HG02973 (cell line): ENCODE data around the gene ZNF324B.
"Not testable (repeated sequence)": the region's sequence is repeated elsewhere in the genome, so short reads cannot be mapped to it uniquely, and the experiment has no call there.

Source experiments
- ATAC-seq: cut with Tn5 transposase; IDR thresholded peaks from one replicate; pipeline ENCODE4 v1.9.1; 2021; ENCODE audit warnings: moderate library complexity; ENCODE audit not compliant: unreplicated experiment

ZNF324B gene

DNA sequence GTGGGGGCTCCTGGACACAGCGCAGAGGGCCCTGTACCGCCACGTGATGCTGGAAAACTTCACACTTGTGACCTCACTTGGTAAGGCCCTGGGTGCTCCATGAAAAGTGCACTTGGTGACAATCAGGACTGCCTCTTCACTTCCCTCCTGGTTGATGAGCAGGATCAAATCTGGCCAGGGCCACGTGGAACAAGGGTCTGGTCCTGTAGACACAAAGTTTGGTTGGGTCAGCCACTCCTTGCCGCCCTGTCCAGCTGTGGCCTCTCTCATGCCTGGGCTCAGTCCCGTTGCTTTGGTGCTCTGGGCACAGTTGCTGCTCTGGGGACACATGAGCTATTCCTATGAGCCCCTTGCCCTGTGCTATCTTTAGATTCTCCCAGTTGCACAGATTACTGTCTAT lies 2.3 kb downstream of the ZNF324B start:
- ATAC-seq: no peak

DNA sequence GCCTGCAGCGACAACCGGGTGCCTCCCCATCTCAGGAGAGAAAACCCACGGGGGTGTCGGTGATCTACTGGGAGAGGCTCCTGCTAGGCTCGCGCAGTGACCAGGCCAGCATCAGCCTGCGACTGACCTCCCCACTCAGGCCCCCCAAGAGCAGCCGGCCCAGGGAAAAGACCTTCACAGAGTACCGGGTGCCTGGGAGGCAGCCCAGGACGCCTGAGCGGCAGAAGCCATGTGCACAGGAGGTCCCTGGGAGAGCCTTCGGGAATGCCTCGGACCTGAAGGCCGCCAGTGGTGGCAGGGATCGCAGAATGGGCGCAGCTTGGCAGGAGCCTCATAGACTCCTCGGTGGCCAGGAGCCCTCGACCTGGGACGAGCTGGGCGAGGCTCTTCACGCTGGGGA lies 3.9 kb downstream of the ZNF324B start:
- ATAC-seq: no peak

- ATAC-seq: no peak
These were observed 4.7 kb downstream of the ZNF324B start for GRCh38 chr19:58456111-58456510.

DNA sequence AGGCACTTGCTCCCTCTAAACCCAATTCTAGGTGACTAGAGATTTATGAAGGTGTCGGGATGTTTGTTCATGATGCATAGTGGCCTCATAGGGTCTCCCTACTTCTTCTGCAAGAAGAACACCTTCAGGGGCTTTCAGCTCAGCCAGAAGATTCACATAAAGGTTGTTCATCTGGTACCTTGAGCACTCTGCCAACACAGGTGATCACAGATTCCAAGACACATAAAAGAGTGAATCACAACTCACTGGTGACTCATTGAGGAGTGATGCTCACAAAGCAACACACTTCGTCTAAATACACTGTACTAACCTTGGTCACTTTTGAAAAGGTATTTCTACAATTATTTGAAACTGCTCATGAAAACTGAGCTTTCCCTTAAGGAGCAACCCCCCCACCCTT lies 8.6 kb downstream of the ZNF324B start:
- ATAC-seq: no peak

DNA sequence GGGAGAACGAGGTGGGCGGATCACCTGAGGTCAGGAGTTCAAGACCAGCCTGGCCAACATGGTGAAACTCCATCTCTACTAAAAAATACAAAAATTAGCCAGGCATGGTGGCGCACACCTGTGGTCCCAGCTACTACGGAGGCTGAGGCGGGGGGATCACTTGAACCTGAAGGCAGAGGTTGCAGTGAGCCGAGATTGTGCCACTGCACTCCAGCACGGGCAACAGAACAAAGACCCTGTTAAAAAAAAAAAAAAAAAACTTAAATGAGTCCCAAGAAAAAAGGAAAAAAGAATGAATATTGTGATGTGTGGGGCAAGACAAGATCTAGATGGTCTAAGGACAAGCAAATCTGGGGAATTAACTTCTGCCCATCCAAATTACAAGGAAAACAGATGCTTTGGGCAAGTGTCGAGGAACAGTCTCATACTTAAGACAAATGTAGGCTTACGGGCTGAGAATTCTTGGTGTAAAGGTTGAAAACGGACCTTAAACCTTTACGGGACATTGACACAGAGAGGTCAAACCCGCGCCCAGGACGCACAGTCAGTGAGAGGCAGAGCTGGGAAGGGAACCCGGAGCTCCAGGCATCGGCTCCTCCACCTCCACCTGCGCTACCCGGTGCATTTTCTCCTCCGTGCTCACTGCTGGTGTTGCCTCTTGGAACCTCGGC lies 14.8 kb downstream of the ZNF324B start:
- ATAC-seq: peak; percentile 10

- ATAC-seq: peak; percentile 92
These were observed 15.6 kb downstream of the ZNF324B start, which contains the start of gene ZNF324 for GRCh38 chr19:58466760-58467589. Gene ZNF324 (plus strand): TSS chr19:58467080. CDS start chr19:58469186, 2,106 bp downstream.

GRCh38 chr19:58468216-58468839 lies 16.9 kb downstream of the ZNF324B start:
- no peak for ATAC-seq

- ATAC-seq: no peak
These were observed 18.0 kb downstream of the ZNF324B start for GRCh38 chr19:58469241-58470013.

DNA sequence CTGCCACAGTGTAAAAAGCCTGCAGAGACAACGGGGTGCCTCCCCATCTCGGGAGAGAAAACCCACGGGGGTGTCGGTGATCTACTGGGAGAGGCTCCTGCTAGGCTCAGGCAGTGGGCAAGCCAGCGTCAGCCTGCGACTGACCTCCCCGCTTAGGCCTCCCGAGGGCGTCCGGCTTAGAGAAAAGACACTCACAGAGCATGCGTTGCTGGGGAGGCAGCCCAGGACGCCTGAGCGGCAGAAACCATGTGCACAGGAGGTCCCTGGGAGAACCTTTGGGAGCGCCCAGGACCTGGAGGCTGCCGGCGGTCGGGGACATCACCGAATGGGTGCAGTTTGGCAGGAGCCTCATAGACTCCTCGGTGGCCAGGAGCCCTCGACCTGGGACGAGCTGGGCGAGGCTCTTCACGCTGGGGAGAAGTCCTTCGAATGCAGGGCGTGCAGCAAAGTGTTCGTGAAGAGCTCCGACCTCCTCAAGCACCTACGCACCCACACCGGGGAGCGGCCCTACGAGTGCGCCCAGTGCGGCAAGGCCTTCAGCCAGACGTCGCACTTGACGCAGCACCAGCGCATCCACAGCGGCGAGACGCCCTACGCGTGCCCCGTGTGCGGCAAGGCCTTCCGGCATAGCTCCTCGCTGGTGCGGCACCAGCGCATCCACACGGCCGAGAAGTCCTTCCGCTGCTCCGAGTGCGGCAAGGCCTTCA lies 19.6 kb downstream of the ZNF324B start:
- ATAC-seq: not testable (repeated sequence)

GRCh38 chr19:58471736-58472135 lies 20.3 kb downstream of the ZNF324B start:
- ATAC-seq: no peak

GRCh38 chr19:58473775-58474174 lies 22.4 kb downstream of the ZNF324B start:
- no peak for ATAC-seq

- no peak for ATAC-seq
These were observed 23.0 kb downstream of the ZNF324B start for GRCh38 chr19:58474291-58474996.

DNA sequence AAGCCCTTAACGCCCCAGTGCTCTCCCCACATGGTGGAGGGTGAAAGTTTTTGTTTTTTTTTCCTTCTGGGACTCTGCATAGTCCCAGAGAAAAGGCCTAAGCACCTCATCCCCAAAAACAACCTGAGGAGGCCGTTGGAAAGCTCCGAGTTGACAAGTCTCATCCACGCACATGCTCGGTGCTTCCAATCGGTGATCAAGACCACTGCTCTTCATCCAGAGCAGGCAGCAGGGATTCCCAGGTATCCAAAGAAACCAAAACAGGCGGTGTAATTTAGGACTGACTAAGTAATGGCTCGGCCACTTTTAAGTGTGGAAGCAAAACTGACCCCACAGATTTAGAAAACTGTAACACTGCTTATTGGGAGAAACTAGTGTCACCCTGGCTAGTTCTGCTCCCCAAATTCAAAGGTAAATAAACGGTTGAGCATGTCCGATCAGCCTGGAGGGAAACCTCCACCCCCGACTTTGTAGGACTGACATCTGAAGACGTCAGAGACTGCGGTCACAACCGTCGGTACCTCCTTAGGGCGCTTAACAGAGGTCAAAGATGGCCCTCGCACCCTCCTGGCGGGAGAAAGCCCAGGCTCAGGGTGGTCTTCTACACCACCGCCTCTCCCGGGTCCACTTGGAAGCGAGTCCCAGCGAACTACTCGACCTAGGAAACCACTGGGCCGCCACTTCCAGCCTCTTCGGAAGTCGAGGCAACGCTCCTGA lies 23.7 kb downstream of the ZNF324B start:
- ATAC-seq: peak; percentile 3

DNA sequence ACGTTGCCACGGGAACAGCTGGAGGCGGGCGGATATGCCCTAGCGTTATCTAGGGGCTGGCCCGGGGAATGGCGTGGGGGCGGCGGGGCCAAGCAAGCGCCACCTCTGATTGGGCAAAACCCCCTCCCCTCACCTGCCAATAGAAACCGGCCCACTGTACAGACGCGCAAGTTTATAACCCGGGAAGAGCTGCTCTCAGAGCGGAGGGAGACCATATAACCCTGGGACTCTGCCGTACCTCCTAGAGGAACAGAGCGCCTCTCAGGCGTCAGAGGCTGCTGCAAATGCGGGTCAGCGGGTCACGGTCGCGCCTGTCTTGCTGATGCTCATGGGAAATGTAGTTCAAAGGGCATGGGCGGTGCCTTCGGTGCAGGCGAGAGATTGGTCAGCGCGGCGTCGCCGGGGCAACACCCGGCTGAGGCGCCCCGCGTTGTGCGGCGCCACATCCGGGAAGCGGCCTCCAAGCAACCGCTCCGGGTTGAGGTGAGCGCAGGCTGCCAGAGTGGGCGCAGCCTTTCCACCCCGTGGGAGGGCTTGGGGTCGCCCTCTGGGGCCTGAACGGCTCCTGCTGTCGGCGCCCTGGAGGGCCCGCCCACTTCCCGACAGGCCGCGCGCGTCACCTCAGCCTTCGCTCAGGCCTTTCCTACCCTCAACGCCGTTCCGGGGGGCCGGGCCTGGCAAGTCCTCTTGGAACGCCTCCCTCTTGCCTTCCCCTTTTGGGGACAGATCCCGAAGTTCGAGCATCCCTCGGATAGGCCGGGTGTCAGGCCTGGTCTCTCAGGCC lies 24.5 kb downstream of the ZNF324B start, which contains the start of gene ZNF446:
Gene ZNF446 (plus strand): TSS at position 639 of the 784 bp plus-strand sequence. CDS start 867 bp downstream, outside the sequence.
- ATAC-seq: peak; percentile 76

DNA sequence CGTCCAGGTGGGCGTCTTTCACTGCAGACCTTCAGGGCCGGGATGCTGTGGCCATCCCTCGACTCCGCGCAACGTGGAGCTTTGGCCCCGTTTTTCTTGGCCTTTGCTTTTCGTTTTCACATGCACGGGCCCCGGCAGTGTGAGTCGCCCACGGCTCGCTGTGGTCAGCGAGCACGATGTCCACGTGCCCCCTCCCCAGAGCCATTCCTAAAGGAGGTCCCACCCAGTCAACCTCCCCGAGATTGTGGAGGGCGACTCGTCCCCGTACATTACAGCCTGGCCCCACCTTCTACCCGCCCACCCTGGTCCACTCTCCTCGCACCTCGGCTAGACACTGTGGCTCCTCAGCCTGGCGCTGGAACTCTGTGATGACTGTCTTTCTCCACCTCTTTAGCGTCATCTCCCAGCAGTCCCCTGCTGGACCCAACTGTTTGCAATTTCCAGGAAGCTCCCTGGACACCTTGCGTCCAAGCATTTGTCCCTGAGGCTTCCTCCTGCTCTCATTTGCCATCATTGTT lies 25.1 kb downstream of the ZNF324B start:
- ATAC-seq: no peak

DNA sequence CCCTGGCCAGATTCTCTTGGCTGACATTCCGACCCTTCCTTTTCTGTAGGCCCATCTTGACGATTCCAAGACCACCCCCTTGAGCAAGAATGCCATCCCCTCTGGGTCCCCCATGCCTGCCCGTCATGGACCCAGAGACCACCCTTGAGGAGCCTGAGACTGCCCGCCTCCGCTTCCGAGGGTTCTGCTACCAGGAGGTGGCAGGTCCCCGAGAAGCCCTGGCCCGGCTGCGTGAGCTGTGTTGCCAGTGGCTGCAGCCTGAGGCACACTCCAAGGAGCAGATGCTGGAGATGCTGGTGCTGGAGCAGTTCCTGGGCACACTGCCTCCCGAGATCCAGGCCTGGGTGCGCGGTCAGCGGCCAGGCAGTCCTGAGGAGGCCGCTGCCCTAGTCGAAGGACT lies 25.7 kb downstream of the ZNF324B start:
- ATAC-seq: no peak

GRCh38 chr19:58477871-58478270 lies 26.4 kb downstream of the ZNF324B start:
- ATAC-seq: no peak

DNA sequence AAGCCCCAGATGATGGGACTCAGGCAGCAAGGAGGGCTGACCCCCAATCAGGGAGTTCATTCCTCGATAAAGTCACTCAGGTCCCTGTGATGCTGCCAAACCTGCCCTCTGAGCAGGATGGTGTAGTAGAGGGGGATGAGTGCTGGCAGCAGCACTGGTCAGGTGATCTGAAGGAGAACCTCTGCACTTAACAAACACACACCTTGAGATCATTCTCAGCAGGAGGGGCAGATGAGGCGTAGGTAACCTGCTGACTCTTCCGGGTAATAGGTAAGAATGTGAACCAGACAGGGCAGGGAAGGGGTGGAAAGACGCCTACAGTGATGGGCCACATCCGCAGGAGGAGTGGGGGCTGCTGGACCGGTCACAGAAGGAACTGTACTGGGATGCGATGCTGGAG lies 27.9 kb downstream of the ZNF324B start:
- no peak for ATAC-seq
